ENCODE results near the gene TP53BP2.

TP53BP2 gene

DNA sequence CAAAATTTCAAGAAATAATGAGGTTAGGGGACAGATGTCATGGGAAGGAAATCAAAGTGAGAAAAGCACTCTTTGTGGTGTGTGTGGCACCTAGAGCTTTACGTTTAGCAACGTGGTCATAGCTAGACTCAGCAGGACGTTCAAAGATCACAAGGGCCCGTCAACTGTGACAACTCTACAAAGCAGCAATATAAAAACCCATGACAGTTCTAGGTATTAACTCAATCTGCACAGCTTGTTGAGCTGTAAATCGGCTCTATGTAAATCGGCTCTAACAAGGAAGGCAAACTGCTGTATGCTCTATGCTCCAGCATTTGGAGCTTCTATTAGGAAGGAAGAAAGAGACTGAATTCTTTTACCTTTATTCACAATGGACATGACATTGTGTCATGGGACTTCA is 64.8 kb downstream of the TP53BP2 start:
- TF ChIP-seq, protein P1, sequence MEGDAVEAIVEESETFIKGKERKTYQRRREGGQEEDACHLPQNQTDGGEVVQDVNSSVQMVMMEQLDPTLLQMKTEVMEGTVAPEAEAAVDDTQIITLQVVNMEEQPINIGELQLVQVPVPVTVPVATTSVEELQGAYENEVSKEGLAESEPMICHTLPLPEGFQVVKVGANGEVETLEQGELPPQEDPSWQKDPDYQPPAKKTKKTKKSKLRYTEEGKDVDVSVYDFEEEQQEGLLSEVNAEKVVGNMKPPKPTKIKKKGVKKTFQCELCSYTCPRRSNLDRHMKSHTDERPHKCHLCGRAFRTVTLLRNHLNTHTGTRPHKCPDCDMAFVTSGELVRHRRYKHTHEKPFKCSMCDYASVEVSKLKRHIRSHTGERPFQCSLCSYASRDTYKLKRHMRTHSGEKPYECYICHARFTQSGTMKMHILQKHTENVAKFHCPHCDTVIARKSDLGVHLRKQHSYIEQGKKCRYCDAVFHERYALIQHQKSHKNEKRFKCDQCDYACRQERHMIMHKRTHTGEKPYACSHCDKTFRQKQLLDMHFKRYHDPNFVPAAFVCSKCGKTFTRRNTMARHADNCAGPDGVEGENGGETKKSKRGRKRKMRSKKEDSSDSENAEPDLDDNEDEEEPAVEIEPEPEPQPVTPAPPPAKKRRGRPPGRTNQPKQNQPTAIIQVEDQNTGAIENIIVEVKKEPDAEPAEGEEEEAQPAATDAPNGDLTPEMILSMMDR (IDR thresholded peaks at IDR 0.05; ENCODE audit: low read depth, low read length): no peak
- TF ChIP-seq EZH2phosphoT487 (IDR thresholded peaks at IDR 0.05; ENCODE audit: low read depth): no peak
- Histone ChIP-seq H3K4me1 (ENCODE audit: low read length) (peaks cover 6% of the 10 kb centered on the region), H4K20me1 (ENCODE audit: insufficient read depth, low read length) (peaks cover 5% of the 10 kb centered on the region; the same call in 1 of the 2 replicates), H3K9me3 (ENCODE audit: insufficient read depth, low read length) (no peaks in the 10 kb centered on the region), H3K79me2 (ENCODE audit: low read length) (no peaks in the 10 kb centered on the region), H3K9ac (ENCODE audit: low read length) (no peak overlapping the region), H3K27ac (ENCODE audit: low read length) (no peak overlapping the region), H3K4me2 (ENCODE audit: low read length) (no peak overlapping the region), H3K36me3 (replicated peaks; ENCODE audit: low read depth, low read length) (peaks cover 64% of the 10 kb centered on the region), H3K4me3 (ENCODE audit: low read length) (no peak overlapping the region), H3K27me3 (ENCODE audit: low read depth, low read length) (no peaks in the 10 kb centered on the region), H2AFZ (ENCODE audit: low read depth, low read length) (no peak overlapping the region)

- Histone ChIP-seq H3K79me2 (ENCODE audit: low read length) (no peaks in the 10 kb centered on the region), H3K27ac (ENCODE audit: low read length) (no peak overlapping the region), H3K4me1 (ENCODE audit: low read length) (peaks cover 8% of the 10 kb centered on the region), H3K9me3 (ENCODE audit: insufficient read depth, low read length) (no peaks in the 10 kb centered on the region), H3K9ac (ENCODE audit: low read length) (no peak overlapping the region), H2AFZ (ENCODE audit: low read depth, low read length) (no peak overlapping the region), H3K4me2 (ENCODE audit: low read length) (no peak overlapping the region), H3K27me3 (ENCODE audit: low read depth, low read length) (no peaks in the 10 kb centered on the region), H3K36me3 (replicated peaks; ENCODE audit: low read depth, low read length) (peaks cover 69% of the 10 kb centered on the region), H3K4me3 (ENCODE audit: low read length) (no peak overlapping the region), H4K20me1 (ENCODE audit: insufficient read depth, low read length) (peaks cover 8% of the 10 kb centered on the region; the same call in 1 of the 2 replicates)
- TF ChIP-seq, protein P1 (IDR thresholded peaks at IDR 0.05; ENCODE audit: low read depth, low read length): no peak
- no peak for TF ChIP-seq EZH2phosphoT487 (IDR thresholded peaks at IDR 0.05; ENCODE audit: low read depth)
These were observed 65.4 kb downstream of the TP53BP2 start for GRCh38 chr1:223780318-223780717.

GRCh38 chr1:223776826-223777454 is 68.8 kb downstream of the TP53BP2 start:
- H2AFZ ChIP-seq (ENCODE audit: low read depth, low read length): no peak overlapping the region
- no peak overlapping the region for H3K4me2 ChIP-seq (ENCODE audit: low read length)
- H3K27me3 ChIP-seq (ENCODE audit: low read depth, low read length): no peaks in the 10 kb centered on the region
- no peak overlapping the region for H3K9ac ChIP-seq (ENCODE audit: low read length)
- no peaks in the 10 kb centered on the region for H3K9me3 ChIP-seq (ENCODE audit: insufficient read depth, low read length)
- H3K36me3 ChIP-seq (replicated peaks; ENCODE audit: low read depth, low read length): peaks cover 75% of the 10 kb centered on the region
- no peaks in the 10 kb centered on the region for H3K79me2 ChIP-seq (ENCODE audit: low read length)
- H3K27ac ChIP-seq (ENCODE audit: low read length): no peak overlapping the region
- no peak overlapping the region for H3K4me3 ChIP-seq (ENCODE audit: low read length)
- H4K20me1 ChIP-seq (ENCODE audit: insufficient read depth, low read length): peaks cover 8% of the 10 kb centered on the region; the same call in 1 of the 2 replicates
- no peak for TF ChIP-seq EZH2phosphoT487 (IDR thresholded peaks at IDR 0.05; ENCODE audit: low read depth)
- TF ChIP-seq, protein P1 (IDR thresholded peaks at IDR 0.05; ENCODE audit: low read depth, low read length): no peak
- peaks cover 12% of the 10 kb centered on the region for H3K4me1 ChIP-seq (ENCODE audit: low read length)

DNA sequence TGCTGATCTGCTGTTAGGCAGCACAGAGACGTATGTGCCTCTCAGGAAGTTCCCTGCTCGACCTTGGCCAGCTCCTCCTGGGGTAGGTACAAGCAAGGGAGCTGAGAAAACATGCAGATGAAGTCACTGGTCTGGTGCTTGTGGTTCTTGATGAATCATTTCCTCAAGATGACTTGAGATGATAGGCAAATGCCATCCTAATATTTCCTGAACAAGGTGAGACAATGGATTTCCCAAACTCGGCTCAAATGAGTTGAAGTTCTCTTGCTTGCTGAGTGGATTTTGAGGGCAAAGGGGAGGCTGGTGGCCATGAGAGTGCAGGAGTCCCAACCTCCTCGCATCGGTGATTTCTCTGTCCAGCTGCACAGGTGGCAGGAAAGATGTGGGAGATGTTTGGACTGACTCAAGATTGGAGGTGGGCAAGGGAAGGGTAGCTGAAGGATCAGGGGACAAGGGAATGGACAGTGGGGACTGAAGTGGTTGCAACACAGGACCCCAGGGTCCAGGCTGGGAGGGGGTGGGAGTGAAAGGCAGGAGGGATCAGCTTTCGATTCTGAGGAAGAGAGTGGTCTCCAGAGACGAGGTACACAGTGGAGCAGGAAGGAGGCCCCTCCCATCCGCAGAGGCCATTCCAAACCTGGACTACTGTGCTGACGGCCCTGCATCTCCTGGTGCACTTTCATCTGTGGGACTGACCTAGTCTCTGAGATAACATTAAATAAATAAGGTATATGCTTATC is 69.5 kb downstream of the TP53BP2 start:
- Histone ChIP-seq H3K4me2 (ENCODE audit: low read length) (no peak overlapping the region), H3K79me2 (ENCODE audit: low read length) (no peaks in the 10 kb centered on the region), H2AFZ (ENCODE audit: low read depth, low read length) (no peak overlapping the region), H4K20me1 (ENCODE audit: insufficient read depth, low read length) (peaks cover 8% of the 10 kb centered on the region; the same call in 1 of the 2 replicates), H3K27ac (ENCODE audit: low read length) (no peak overlapping the region), H3K9me3 (ENCODE audit: insufficient read depth, low read length) (no peaks in the 10 kb centered on the region), H3K27me3 (ENCODE audit: low read depth, low read length) (no peaks in the 10 kb centered on the region), H3K9ac (ENCODE audit: low read length) (no peak overlapping the region), H3K4me3 (ENCODE audit: low read length) (no peak overlapping the region), H3K36me3 (replicated peaks; ENCODE audit: low read depth, low read length) (peaks cover 82% of the 10 kb centered on the region), H3K4me1 (ENCODE audit: low read length) (peaks cover 12% of the 10 kb centered on the region)
- TF ChIP-seq, protein P1 (IDR thresholded peaks at IDR 0.05; ENCODE audit: low read depth, low read length): no peak
- TF ChIP-seq EZH2phosphoT487 (IDR thresholded peaks at IDR 0.05; ENCODE audit: low read depth): no peak

Measured in OCI-LY3 (cell line).